Mesothelial cell of epicardium (in vitro differentiated cells): ENCODE measurements around the gene COQ6. TPM values are rescaled to one million over a fixed set of nuclear protein-coding genes. Genes with fewer than 3 reads are reported as not detected.
"Not testable (repeated sequence)": the region's sequence is repeated elsewhere in the genome, so short reads cannot be mapped to it uniquely, and the experiment has no call there.

ENCODE experiments used
- DNase-seq, 2 experiments: peaks; one replicate each; pipeline ENCODE4 v3.0.0; 2021; ENCODE audit warnings: low spot score in 2 of 2; ENCODE audit not compliant: unreplicated experiment in 2 of 2
- H3K27ac Mint-ChIP-seq: 2 replicates; pipeline ENCODE4 v1.8.0; 2021; ENCODE audit warnings: mixed read lengths
- H3K27me3 Mint-ChIP-seq: 2 replicates; pipeline ENCODE4 v1.8.0; 2021; ENCODE audit warnings: low read depth, mixed read lengths
- H3K36me3 Mint-ChIP-seq: 2 replicates; pipeline ENCODE4 v1.8.0; 2021; ENCODE audit warnings: mixed read lengths
- H3K4me1 Mint-ChIP-seq: 2 replicates; pipeline ENCODE4 v1.8.0; 2021; ENCODE audit warnings: mixed read lengths
- H3K4me3 Mint-ChIP-seq: 2 replicates; pipeline ENCODE4 v1.8.0; 2021; ENCODE audit warnings: mild to moderate bottlenecking, moderate library complexity, mixed read lengths
- H3K9me3 Mint-ChIP-seq: 2 replicates; pipeline ENCODE4 v1.8.0; 2021; ENCODE audit warnings: mixed read lengths
- CTCF ChIP-seq: fragments of 200-600 bp; sonication (generic); IDR thresholded peaks from one replicate; pipeline ENCODE4 v1.5.0; 2021; ENCODE audit warnings: antibody characterized with exemption; ENCODE audit not compliant: unreplicated experiment
- total RNA-seq: library from RNA; stranded (reverse); gene quantifications from 3 replicates; pipeline ENCODE4 v1.2.1, GENCODE V29; 2021

The COQ6 gene
- total RNA-seq, 1 donor from 2014 or later: 23.9 TPM

GRCh38 chr14:73997108-73997943 is 47.2 kb downstream of the COQ6 start:
- H3K27me3 Mint-ChIP-seq: no peaks in the 10 kb centered on the region
- DNase-seq: no peak
- no peak for TF ChIP-seq CTCF
- no peaks in the 10 kb centered on the region for H3K4me1 Mint-ChIP-seq
- no peak overlapping the region for H3K27ac Mint-ChIP-seq
- no peak overlapping the region for H3K4me3 Mint-ChIP-seq
- H3K9me3 Mint-ChIP-seq: no peaks in the 10 kb centered on the region
- peaks cover 4% of the 10 kb centered on the region for H3K36me3 Mint-ChIP-seq

- no peak for TF ChIP-seq CTCF
- Mint-ChIP-seq H3K27ac (no peak overlapping the region), H3K27me3 (no peaks in the 10 kb centered on the region), H3K36me3 (peaks cover 10% of the 10 kb centered on the region), H3K4me1 (no peaks in the 10 kb centered on the region), H3K9me3 (no peaks in the 10 kb centered on the region), H3K4me3 (no peak overlapping the region)
- no peak for DNase-seq
These were observed 47.9 kb downstream of the COQ6 start for GRCh38 chr14:73997944-73998447.

GRCh38 chr14:73998726-73999125 is 48.6 kb downstream of the COQ6 start:
- no peaks in the 10 kb centered on the region for H3K27me3 Mint-ChIP-seq
- no peak overlapping the region for H3K27ac Mint-ChIP-seq
- TF ChIP-seq CTCF: no peak
- no peaks in the 10 kb centered on the region for H3K9me3 Mint-ChIP-seq
- no peak for DNase-seq
- peaks cover 15% of the 10 kb centered on the region for H3K36me3 Mint-ChIP-seq
- no peak overlapping the region for H3K4me3 Mint-ChIP-seq
- no peaks in the 10 kb centered on the region for H3K4me1 Mint-ChIP-seq

GRCh38 chr14:74005664-74006063 is 55.6 kb downstream of the COQ6 start:
- not testable (repeated sequence) for DNase-seq, H3K27me3 Mint-ChIP-seq, H3K4me1 Mint-ChIP-seq, H3K9me3 Mint-ChIP-seq, H3K27ac Mint-ChIP-seq, H3K4me3 Mint-ChIP-seq
- H3K36me3 Mint-ChIP-seq: peaks cover 18% of the 10 kb centered on the region

GRCh38 chr14:74008843-74009499 is 58.9 kb downstream of the COQ6 start:
- TF ChIP-seq CTCF: no peak
- H3K4me3 Mint-ChIP-seq: no peak overlapping the region
- no peaks in the 10 kb centered on the region for H3K4me1 Mint-ChIP-seq
- H3K27ac Mint-ChIP-seq: no peak overlapping the region
- H3K27me3 Mint-ChIP-seq: no peaks in the 10 kb centered on the region
- no peaks in the 10 kb centered on the region for H3K9me3 Mint-ChIP-seq
- peaks cover 5% of the 10 kb centered on the region for H3K36me3 Mint-ChIP-seq
- DNase-seq: no peak

Other genes with a start within 250 kb of the COQ6 start
- gene PNMA1, start 235.9 kb upstream of the COQ6 start, total RNA-seq: 46.4 to 48.6 TPM (median 47.7 TPM) in 3 replicates
- gene PTGR2, start 98.5 kb upstream of the COQ6 start, total RNA-seq: 12.4 to 14.5 TPM (median 14.0 TPM) in 3 replicates
- gene ZNF410, start 63.4 kb upstream of the COQ6 start, total RNA-seq: 49.6 to 53.7 TPM (median 51.7 TPM) in 3 replicates
- 4.3 to 5.3 TPM (median 4.9 TPM) in 3 replicates for gene FAM161B, start 208 bp upstream of the COQ6 start, total RNA-seq
- 16.2 to 17.8 TPM (median 16.9 TPM) in 3 replicates for gene ENTPD5, start 69.0 kb downstream of the COQ6 start, total RNA-seq
- 6.6 to 8.4 TPM (median 7.1 TPM) in 3 replicates for gene BBOF1, start 69.0 kb downstream of the COQ6 start, total RNA-seq
- 16.8 to 17.2 TPM (median 17.2 TPM) in 3 replicates for gene ALDH6A1, start 134.2 kb downstream of the COQ6 start, total RNA-seq
- gene LIN52, start 134.7 kb downstream of the COQ6 start, total RNA-seq: 11.4 to 12.4 TPM (median 12.1 TPM) in 3 replicates